CD4-positive, alpha-beta T cell treated with Interleukin-10 for 1 hour (primary cell): Measurements from ENCODE around the gene ZFP69.

Experiments used
- DNase-seq: peaks from one replicate; pipeline ENCODE4 v3.0.0-alpha.2; 2020

Gene ZFP69

DNA sequence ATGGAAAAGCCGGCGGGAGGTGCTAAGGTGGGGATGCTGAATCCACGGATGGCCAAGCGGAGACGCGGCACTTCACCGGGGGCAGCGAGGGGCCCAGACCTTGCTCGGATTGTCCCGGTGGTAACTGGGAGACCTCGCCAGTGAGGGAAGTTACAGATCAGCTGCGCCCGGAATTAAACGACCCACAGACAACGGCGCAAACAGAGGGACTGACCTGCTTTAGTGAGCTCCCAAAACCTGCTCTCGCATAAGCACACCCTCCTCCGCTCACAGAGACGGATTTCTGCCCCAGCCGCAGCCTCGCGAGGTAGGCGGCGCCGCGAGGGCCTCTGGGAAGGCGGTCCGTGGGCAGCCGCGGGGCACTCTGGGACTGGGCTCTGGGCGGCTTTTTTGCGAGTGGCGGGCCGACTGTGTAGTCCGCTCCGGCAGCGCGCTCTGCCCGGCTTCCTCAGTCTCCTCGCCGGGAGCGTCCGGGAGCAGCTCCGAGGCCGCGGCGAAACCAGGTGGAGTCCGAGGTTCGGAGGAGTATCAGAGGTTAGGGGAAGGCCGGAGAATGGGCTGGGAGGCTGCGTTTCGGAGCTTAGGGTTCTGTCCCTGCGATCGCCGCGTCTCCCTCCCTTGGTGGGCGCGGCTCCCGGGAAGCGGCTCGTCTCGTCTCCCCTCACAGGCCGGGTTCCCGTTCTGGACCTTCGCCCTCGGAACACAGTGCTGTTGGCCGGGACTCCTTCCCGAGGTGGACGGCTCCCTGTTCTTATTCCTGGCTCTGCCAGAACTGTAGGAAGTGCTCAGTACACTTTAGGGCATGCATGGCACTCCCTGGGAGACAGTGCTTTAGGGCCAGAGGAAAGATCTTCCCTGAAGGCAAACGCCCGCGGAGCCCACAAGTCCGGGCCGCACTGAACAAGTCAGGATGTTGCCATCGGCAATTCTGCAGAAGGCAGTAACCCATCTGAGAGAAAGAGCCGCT, 31.6 kb downstream of the ZFP69 start, which contains the start of gene EXO5:
Gene EXO5 (plus strand): TSS at position 393 of the 967 bp plus-strand sequence. CDS start 5,778 bp downstream, outside the sequence.
- peak; percentile 84 for DNase-seq

DNA sequence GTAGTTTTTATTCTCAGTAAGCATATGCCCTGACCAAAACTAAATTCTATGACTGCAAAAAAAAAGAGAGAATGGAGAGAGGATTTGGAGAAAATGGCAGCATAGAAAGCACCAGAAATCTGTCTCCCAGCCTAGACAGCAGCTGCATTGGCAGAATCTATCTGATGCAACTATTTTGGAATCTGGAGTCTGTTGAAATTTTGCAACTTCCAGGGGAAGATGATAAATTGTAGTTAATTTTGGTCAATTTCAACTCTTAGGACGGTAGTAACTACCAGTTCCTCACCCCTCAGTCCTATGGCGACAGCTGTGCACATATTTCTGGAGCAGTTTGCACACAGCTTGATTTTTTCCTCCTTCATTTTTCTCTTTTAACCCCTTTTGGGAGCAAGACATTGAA, 42.4 kb downstream of the ZFP69 start:
- DNase-seq, result no peak

DNA sequence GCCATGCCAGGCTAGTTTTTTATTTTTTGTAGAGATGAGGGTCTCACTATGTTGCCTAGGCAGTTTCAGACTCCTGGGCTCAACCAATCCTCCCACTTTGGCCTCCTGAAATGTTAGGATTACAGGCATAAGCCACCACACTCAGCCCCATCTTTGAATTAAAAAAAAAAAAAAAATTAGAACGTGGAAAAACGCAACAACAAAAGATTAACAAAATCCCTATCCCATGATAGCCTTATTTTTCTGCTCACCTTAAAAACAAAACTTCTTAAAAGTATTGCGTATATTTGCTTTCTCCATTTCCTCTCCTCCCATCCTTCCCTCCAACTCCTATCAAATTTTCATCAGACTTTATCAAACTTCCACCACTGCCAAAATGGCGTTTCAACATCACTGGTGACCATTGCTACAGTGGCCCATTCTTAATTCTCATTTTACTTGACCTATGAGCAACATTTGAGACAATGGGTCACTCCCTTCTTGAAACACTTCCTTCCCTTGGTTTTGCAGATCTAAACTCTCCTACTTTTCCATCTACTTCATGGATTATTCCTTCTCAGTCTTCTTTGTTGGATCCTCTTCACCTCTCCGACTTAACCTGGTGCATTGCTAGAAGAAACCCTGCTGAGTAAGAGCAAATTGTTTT, 53.8 kb downstream of the ZFP69 start:
- no peak for DNase-seq

DNA sequence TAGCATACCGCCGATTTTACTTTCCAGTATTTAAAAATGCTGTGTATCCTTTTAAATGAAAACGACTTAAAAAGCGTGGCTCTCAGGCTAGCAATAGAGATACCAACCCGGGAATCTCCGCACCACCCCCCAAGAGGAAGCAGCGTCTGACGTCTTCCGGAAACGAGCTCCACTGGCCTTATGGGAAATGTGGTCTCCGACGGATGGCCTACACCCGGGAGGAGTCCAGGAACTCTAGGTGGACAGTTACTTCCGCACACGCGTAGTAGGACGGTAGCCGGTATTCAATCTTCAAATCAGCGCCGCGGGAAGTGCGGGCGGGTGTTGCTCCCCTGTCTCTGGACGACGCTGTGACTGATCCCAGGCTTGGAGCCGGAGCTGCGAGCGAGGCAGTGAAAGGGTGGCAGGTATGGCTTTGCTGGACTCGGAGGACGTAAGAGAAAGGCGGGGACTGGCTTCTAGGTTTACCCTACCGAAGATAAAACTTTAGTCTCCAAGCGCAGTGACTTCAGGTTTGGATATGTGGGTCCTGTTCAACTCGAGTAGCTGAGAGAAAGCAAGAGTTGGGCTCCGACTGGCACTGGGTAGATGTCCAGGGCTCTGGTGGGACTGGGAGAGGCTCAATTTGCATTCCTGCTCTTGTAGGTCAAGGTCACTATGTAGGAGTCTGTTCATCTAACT, 54.4 kb downstream of the ZFP69 start, which contains the start of gene ZNF684:
Gene ZNF684 (plus strand): TSS at position 257 of the 681 bp plus-strand sequence. CDS start 1,530 bp downstream, outside the sequence.
- DNase-seq, result peak; percentile 91

DNA sequence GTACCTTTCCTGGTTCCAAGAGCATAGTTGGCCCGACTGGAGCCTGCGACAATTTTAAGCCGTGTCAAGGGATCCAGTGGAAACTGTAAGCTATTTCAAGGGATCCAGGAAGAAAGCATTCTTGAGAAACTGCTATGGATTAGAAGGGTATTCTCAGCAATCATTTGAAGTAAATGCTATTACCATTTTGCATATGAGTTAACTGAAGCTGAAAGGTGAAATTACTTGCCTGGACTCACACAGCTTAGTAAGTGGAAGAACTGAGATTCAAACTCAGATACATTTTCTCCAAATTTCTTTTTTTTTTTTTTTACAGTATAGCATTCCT, 54.9 kb downstream of the ZFP69 start:
- no peak for DNase-seq

DNA sequence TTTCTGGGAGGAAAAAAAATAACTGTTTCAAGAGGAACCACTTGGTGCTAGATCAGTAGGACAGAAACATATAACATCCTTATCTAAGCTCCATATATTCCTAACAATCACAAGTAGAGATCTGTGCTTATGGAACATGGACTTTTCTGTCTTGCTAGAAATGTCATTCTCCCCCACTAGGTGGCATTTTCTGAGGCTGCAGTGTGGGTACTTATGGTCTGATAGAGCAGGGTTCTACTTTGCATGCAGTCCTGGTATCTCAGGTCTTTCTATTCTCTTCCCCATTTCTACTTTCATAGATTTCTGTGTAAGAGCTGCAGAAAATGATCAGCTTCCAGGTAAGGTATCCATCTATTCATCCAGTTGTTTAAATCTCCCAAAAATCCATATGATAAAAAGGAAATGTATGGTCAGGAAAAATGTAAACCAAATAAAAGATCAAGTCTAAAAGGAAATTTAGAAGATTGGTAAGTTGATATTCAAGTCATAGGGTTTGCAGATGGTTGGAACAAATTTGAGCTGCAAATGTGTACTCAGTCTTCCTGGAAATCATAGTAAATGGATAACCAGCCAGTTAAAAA, 55.8 kb downstream of the ZFP69 start:
- peak; percentile 56 for DNase-seq

DNA sequence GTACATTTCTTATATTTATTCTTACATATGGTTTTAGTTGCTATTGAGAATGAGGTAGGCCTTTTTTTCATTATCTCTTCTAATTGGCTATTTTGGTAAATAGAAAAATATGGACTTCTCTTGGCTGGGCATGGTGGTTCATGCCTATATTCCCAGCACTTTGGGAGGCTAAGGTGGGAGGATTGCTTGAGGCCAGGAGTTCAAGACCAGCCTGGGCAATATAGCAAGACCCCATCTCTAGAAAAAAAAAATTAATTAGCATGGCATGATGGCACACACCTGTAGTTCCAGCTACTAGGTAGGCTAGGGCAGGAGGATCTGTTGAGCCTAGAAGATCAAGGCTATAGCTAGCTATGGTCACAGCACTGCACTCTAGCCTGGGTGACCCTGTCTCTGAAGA, 57.5 kb downstream of the ZFP69 start:
- DNase-seq, result no peak

DNA sequence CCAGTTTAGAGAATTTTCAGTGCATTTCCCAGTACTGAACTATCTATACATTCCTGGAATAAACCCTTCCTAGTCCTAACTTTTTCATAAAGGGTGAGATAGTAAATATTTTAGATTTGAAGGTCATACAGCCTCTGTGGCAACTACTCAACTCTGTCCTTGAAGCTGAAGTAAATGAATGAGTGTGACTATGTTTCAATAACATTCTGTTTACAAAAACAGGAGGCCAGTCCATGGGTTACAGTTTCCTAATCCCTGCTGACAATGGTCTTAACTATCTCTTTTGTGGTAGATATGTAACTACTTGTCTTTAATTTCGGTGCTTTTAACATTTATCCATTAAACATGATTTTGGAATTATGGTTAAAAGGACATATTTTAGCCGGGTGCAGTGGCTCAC, 58.6 kb downstream of the ZFP69 start:
- no peak for DNase-seq

DNA sequence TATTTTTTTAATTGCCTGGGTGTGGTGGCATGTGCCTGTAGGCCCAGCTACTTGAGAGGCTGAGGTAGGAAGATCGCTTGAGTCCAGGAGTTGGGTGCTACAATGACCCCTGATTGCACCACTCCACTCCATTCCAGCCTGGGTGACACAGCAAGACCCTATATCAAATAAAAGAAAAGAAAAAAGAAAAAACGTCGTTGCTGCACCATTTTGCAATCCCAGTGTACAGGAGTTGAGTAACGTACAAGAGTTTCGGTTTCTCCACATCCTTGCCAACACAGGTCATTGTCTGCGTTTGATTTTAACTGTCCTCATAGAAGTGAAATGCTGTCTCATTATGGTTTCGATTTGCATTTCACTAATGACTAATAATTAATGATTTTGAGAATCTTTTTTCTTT, 62.2 kb downstream of the ZFP69 start:
- no peak for DNase-seq
